Activated CD4-positive, alpha-beta T cell treated with anti-CD3 and anti-CD28 coated beads for 24 hours (primary cell): ENCODE measurements around the gene ZC3H4.
"Not testable (repeated sequence)": the region's sequence is repeated elsewhere in the genome, so short reads cannot be mapped to it uniquely, and the experiment has no call there.

Experiments
- DNase-seq, 2 donors: peaks; one replicate each; pipeline ENCODE4 v3.0.0-alpha.2; 2020; ENCODE audit warnings: low read depth in 2 of 2

Gene ZC3H4

GRCh38 chr19:47107953-47108746 lies 5.4 kb downstream of the ZC3H4 start:
- no peak for DNase-seq

- no peak for DNase-seq
Measured at GRCh38 chr19:47107202-47107952, 6.2 kb downstream of the ZC3H4 start.

- no peak for DNase-seq
Measured at GRCh38 chr19:47106821-47107201, 6.8 kb downstream of the ZC3H4 start.

GRCh38 chr19:47105874-47106273 lies 7.7 kb downstream of the ZC3H4 start:
- no peak for DNase-seq

- no peak for DNase-seq
Measured at GRCh38 chr19:47104680-47105079, 8.9 kb downstream of the ZC3H4 start.

GRCh38 chr19:47102346-47103060 lies 11.1 kb downstream of the ZC3H4 start:
- DNase-seq = no peak

- not testable (repeated sequence) for DNase-seq
Measured at GRCh38 chr19:47101116-47101515, 12.5 kb downstream of the ZC3H4 start.

GRCh38 chr19:47100290-47100689 lies 13.3 kb downstream of the ZC3H4 start:
- DNase-seq = no peak

GRCh38 chr19:47099576-47100050 lies 14.0 kb downstream of the ZC3H4 start:
- DNase-seq = no peak

- no peak for DNase-seq
Measured at GRCh38 chr19:47098608-47099007, 15.0 kb downstream of the ZC3H4 start.

GRCh38 chr19:47097396-47098201 lies 16.0 kb downstream of the ZC3H4 start:
- DNase-seq = no peak

- no peak for DNase-seq
Measured at GRCh38 chr19:47096721-47097120, 16.9 kb downstream of the ZC3H4 start.

- DNase-seq = no peak
Measured at GRCh38 chr19:47096100-47096704, 17.4 kb downstream of the ZC3H4 start.

GRCh38 chr19:47095476-47096099 lies 18.0 kb downstream of the ZC3H4 start:
- no peak for DNase-seq

- DNase-seq = no peak
Measured at GRCh38 chr19:47094557-47095475, 18.8 kb downstream of the ZC3H4 start.

- DNase-seq = no peak
Measured at GRCh38 chr19:47093841-47094240, 19.7 kb downstream of the ZC3H4 start.

- no peak for DNase-seq
Measured at GRCh38 chr19:47093254-47093653, 20.3 kb downstream of the ZC3H4 start.

GRCh38 chr19:47089767-47090350 lies 23.7 kb downstream of the ZC3H4 start:
- DNase-seq = no peak

GRCh38 chr19:47086280-47086679 lies 27.3 kb downstream of the ZC3H4 start:
- no peak for DNase-seq
